Tibial artery (tissue), 4 donors: ENCODE data around the gene GDAP1L1.

Source experiments
- DNase-seq, 2 donors: peaks; one replicate each; pipeline ENCODE4 v3.0.0-alpha.2; 2019
- H3K27ac ChIP-seq, 2 donors: fragments of 200-600 bp; sonication (generic) in 1 of 2; 1 replicate in 1 of 2; 2 replicates in 1 of 2; pipeline ENCODE4 v1.5.1; 2018 to 2019; ENCODE audit warnings: mild to moderate bottlenecking in 1 of 2
- H3K27me3 ChIP-seq, 2 donors: fragments of 200-600 bp; sonication (generic) in 1 of 2; one replicate each; pipeline versions ENCODE4 v1.5.1 to v1.6.0; 2016 to 2019
- H3K36me3 ChIP-seq, 3 donors: fragments of 200-600 bp; sonication (generic) in 2 of 3; one replicate each; pipeline ENCODE4 v1.5.1; 2016 to 2019; ENCODE audit warnings: mild to moderate bottlenecking in 2 of 3
- H3K4me1 ChIP-seq, 4 donors: fragments of 200-600 bp; sonication (generic) in 2 of 4; 1 replicate in 3 of 4; 2 replicates in 1 of 4; pipeline ENCODE4 v1.5.1; 2016 to 2019
- H3K4me3 ChIP-seq, 2 donors: fragments of 200-600 bp; sonication (generic) in 1 of 2; 1 replicate in 1 of 2; 2 replicates in 1 of 2; pipeline ENCODE4 v1.5.1; 2018 to 2019; ENCODE audit warnings: mild to moderate bottlenecking in 2 of 2
- H3K9me3 ChIP-seq, 3 donors: fragments of 200-600 bp; sonication (generic) in 1 of 3; one replicate each; pipeline ENCODE4 v1.5.1; 2016 to 2019
- CTCF ChIP-seq, 2 experiments: fragments of 200-600 bp in 1 of 2; fragments of 450-650 bp in 1 of 2; IDR thresholded peaks; one replicate each; pipeline ENCODE4 v1.5.1; 2017 to 2019; ENCODE audit warnings: antibody characterized with exemption in 2 of 2, mild to moderate bottlenecking in 1 of 2, moderate library complexity in 1 of 2
- intact Hi-C: fragments of 100-400 bp; cut with DNase I; formaldehyde crosslinking; loops from one replicate; pipeline ENCODE4 v1.15.0; 2023; ENCODE audit warnings: low total_unique reads

GDAP1L1 gene

GRCh38 chr20:44219791-44220190, 27.3 kb upstream of the GDAP1L1 start:
- no peak overlapping the region for H3K27ac ChIP-seq
- intact Hi-C loops: loop anchor here (5.0 to 10.0 kb wide), 4 partner anchors 83 to 665 kb away; partner anchors contain the start of genes SERINC3 and YWHAB
- no peaks in the 10 kb centered on the region for H3K27me3 ChIP-seq
- H3K9me3 ChIP-seq: no peaks in the 10 kb centered on the region
- peaks cover 0 to 8% (median 0%) of the 10 kb centered on the region in 4 donors for H3K4me1 ChIP-seq
- no peak for TF ChIP-seq CTCF (IDR thresholded peaks at IDR 0.05)
- H3K36me3 ChIP-seq: peaks cover 0 to 18% (median 0%) of the 10 kb centered on the region in 3 donors
- no peak for DNase-seq
- H3K4me3 ChIP-seq: no peak overlapping the region

- no peak for DNase-seq
- Histone ChIP-seq H3K4me3 (no peak overlapping the region), H3K27ac (no peak overlapping the region), H3K4me1 (peaks cover 0 to 4% (median 0%) of the 10 kb centered on the region in 4 donors), H3K27me3 (no peaks in the 10 kb centered on the region), H3K9me3 (no peaks in the 10 kb centered on the region), H3K36me3 (peaks cover 0 to 14% (median 0%) of the 10 kb centered on the region in 3 donors)
- TF ChIP-seq CTCF (IDR thresholded peaks at IDR 0.05): no peak
- intact Hi-C loops: loop anchor here (5.0 kb wide), 1 partner anchor 81 kb away; no protein-coding TSS in a partner anchor
Observed at GRCh38 chr20:44221368-44221954, 25.6 kb upstream of the GDAP1L1 start.

GRCh38 chr20:44222027-44222426, 25.1 kb upstream of the GDAP1L1 start:
- intact Hi-C loops: loop anchor here (5.0 kb wide), 1 partner anchor 80 kb away; no protein-coding TSS in a partner anchor

GRCh38 chr20:44222633-44223368, 24.3 kb upstream of the GDAP1L1 start:
- no peaks in the 10 kb centered on the region for H3K27me3 ChIP-seq
- no peak overlapping the region for H3K27ac ChIP-seq
- peaks cover 0 to 4% (median 0%) of the 10 kb centered on the region in 4 donors for H3K4me1 ChIP-seq
- H3K9me3 ChIP-seq: no peaks in the 10 kb centered on the region
- no peak overlapping the region for H3K4me3 ChIP-seq
- intact Hi-C loops: loop anchor here (5.0 kb wide), 1 partner anchor 80 kb away; no protein-coding TSS in a partner anchor
- H3K36me3 ChIP-seq: peaks cover 0 to 13% (median 0%) of the 10 kb centered on the region in 3 donors
- DNase-seq: no peak
- no peak for TF ChIP-seq CTCF (IDR thresholded peaks at IDR 0.05)

More at GRCh38 chr20:44222027-44222426, 25.1 kb upstream of the GDAP1L1 start:
- Histone ChIP-seq H3K4me3 (no peak overlapping the region), H3K27me3 (no peaks in the 10 kb centered on the region), H3K36me3 (peaks cover 0 to 13% (median 0%) of the 10 kb centered on the region in 3 donors), H3K4me1 (peaks cover 0 to 4% (median 0%) of the 10 kb centered on the region in 4 donors), H3K9me3 (no peaks in the 10 kb centered on the region), H3K27ac (no peak overlapping the region)
- no peak for TF ChIP-seq CTCF (IDR thresholded peaks at IDR 0.05)
- DNase-seq: no peak

GRCh38 chr20:44223721-44224120, 23.4 kb upstream of the GDAP1L1 start:
- peaks cover 0 to 13% (median 0%) of the 10 kb centered on the region in 3 donors for H3K36me3 ChIP-seq
- no peak for DNase-seq
- no peaks in the 10 kb centered on the region for H3K9me3 ChIP-seq
- TF ChIP-seq CTCF (IDR thresholded peaks at IDR 0.05): no peak
- H3K27ac ChIP-seq: no peak overlapping the region
- no peaks in the 10 kb centered on the region for H3K4me1 ChIP-seq
- H3K27me3 ChIP-seq: no peaks in the 10 kb centered on the region
- intact Hi-C loops: loop anchor here (5.0 kb wide), 1 partner anchor 79 kb away; no protein-coding TSS in a partner anchor
- no peak overlapping the region for H3K4me3 ChIP-seq
